Neural cell (in vitro differentiated cells): ENCODE measurements around the gene PTEN. TPM values are rescaled to one million over a fixed set of nuclear protein-coding genes. Genes with fewer than 3 reads are reported as not detected.

Experiments used
- H2AFZ ChIP-seq: fragments of 200-600, 300-800 bp; sonication (generic), shearing (Covaris generic); 2 replicates; pipeline ENCODE4 v1.6.0; 2014; ENCODE audit warnings: low read depth, mild to moderate bottlenecking, antibody characterized with exemption, low read length, moderate library complexity
- H3F3A ChIP-seq: fragments of 200-600 bp; shearing (Covaris generic); 2 replicates; pipeline ENCODE4 v1.6.1; 2016; ENCODE audit warnings: mild to moderate bottlenecking, moderate library complexity, mixed read lengths, antibody characterized with exemption, low read length; ENCODE audit not compliant: insufficient read depth, poor library complexity, severe bottlenecking
- H3K27ac ChIP-seq: fragments of 200-600, 300-800 bp; sonication (generic), shearing (Covaris generic); 2 replicates; pipeline ENCODE4 v1.5.1; 2014; ENCODE audit warnings: mild to moderate bottlenecking, low read length, moderate library complexity
- H3K27me3 ChIP-seq: fragments of 300-800, 200-600 bp; sonication (generic), shearing (Covaris generic); 2 replicates; pipeline ENCODE4 v1.6.0; 2014; ENCODE audit warnings: mild to moderate bottlenecking, low read depth, low read length, moderate library complexity; ENCODE audit not compliant: insufficient read depth
- H3K36me3 ChIP-seq: fragments of 300-800, 200-600 bp; sonication (generic), shearing (Covaris generic); 2 replicates; pipeline ENCODE4 v1.5.1; 2014; ENCODE audit warnings: mild to moderate bottlenecking, antibody characterized with exemption, low read length, moderate library complexity; ENCODE audit not compliant: insufficient read depth
- H3K4me2 ChIP-seq: fragments of 300-800, 200-600 bp; sonication (generic), shearing (Covaris generic); 2 replicates; pipeline ENCODE4 v1.6.0; 2014; ENCODE audit warnings: mild to moderate bottlenecking, low read length
- H3K4me3 ChIP-seq: fragments of 300-800, 200-600 bp; sonication (generic), shearing (Covaris generic); 2 replicates; pipeline ENCODE4 v1.5.1; 2014; ENCODE audit warnings: mild to moderate bottlenecking, low read length, moderate library complexity
- H3K79me2 ChIP-seq: fragments of 200-600 bp; shearing (Covaris generic); replicated peaks from 2 replicates; pipeline ENCODE4 v1.6.0; 2014; ENCODE audit warnings: mild to moderate bottlenecking, low read length, moderate library complexity; ENCODE audit not compliant: insufficient read depth
- H3K9ac ChIP-seq: fragments of 300-800, 200-600 bp; sonication (generic), shearing (Covaris generic); 2 replicates; pipeline ENCODE4 v1.6.1; 2016; ENCODE audit warnings: mild to moderate bottlenecking, low read length, mixed read lengths
- H3K9me2 ChIP-seq: fragments of 200-600 bp; shearing (Covaris generic); 2 replicates; pipeline ENCODE4 v1.6.1; 2016; ENCODE audit warnings: mild to moderate bottlenecking, low read length, mixed read lengths; ENCODE audit not compliant: insufficient read depth
- H3K9me3 ChIP-seq: fragments of 200-600, 300-800 bp; sonication (generic), shearing (Covaris generic); 2 replicates; pipeline ENCODE4 v1.6.1; 2016; ENCODE audit warnings: mild to moderate bottlenecking, mixed run types, low read length, moderate library complexity, mixed read lengths
- H4K20me1 ChIP-seq: fragments of 200-600 bp; shearing (Covaris generic); 2 replicates; pipeline ENCODE4 v1.6.1; 2016; ENCODE audit warnings: mild to moderate bottlenecking, mixed run types; ENCODE audit not compliant: insufficient read depth
- EP300 ChIP-seq: fragments of 450-650 bp; conservative IDR thresholded peaks from 2 replicates; pipeline ENCODE4 v1.6.1; 2014; ENCODE audit warnings: antibody characterized with exemption, mild to moderate bottlenecking, moderate library complexity; ENCODE audit not compliant: poor library complexity, severe bottlenecking
- EZH2 ChIP-seq: fragments of 200-600, 300-800 bp; shearing (Covaris generic), sonication (generic); IDR thresholded peaks from 2 replicates; pipeline ENCODE4 v1.6.1; 2014; ENCODE audit warnings: antibody characterized with exemption, low read length, borderline replicate concordance, mild to moderate bottlenecking; ENCODE audit not compliant: insufficient read depth, poor library complexity, severe bottlenecking
- MXI1 ChIP-seq: fragments of 450-650 bp; conservative IDR thresholded peaks from 2 replicates; pipeline ENCODE4 v1.6.1; 2014; ENCODE audit warnings: antibody characterized with exemption, mild to moderate bottlenecking; ENCODE audit not compliant: poor library complexity, severe bottlenecking
- POLR2AphosphoS5 ChIP-seq: IDR thresholded peaks from 2 replicates; pipeline ENCODE4 v1.6.1; 2012
- RAD21 ChIP-seq: fragments of 450-650 bp; conservative IDR thresholded peaks from 2 replicates; pipeline ENCODE4 v1.6.1; 2014; ENCODE audit warnings: antibody characterized with exemption, mild to moderate bottlenecking, moderate library complexity
- SMC3 ChIP-seq: fragments of 450-650 bp; conservative IDR thresholded peaks from 2 replicates; pipeline ENCODE4 v1.6.1; 2014; ENCODE audit warnings: antibody characterized with exemption, mild to moderate bottlenecking, moderate library complexity; ENCODE audit not compliant: poor library complexity
- TAF1 ChIP-seq: IDR thresholded peaks from 2 replicates; pipeline ENCODE4 v1.6.1; 2012; ENCODE audit warnings: low read depth
- polyA plus RNA-seq: library from polyadenylated mRNA; depleted of rRNA; stranded (reverse); fragments of >200 nt; gene quantifications from 2 replicates; pipeline ENCODE4 v1.2.3, GENCODE V29; 2014
- TF ChIP-seq, protein P1 (sequence below): IDR thresholded peaks from 2 replicates; pipeline ENCODE4 v1.6.1; 2012; ENCODE audit warnings: borderline replicate concordance
- TF ChIP-seq, protein P2 (sequence below): fragments of 450-650 bp; IDR thresholded peaks from 2 replicates; pipeline ENCODE4 v1.5.1; 2014; ENCODE audit warnings: antibody characterized with exemption, mild to moderate bottlenecking, moderate library complexity; ENCODE audit not compliant: poor library complexity, severe bottlenecking

PTEN gene
- polyA plus RNA-seq, 1 donor from 2014 or later = 47.3 TPM

DNA sequence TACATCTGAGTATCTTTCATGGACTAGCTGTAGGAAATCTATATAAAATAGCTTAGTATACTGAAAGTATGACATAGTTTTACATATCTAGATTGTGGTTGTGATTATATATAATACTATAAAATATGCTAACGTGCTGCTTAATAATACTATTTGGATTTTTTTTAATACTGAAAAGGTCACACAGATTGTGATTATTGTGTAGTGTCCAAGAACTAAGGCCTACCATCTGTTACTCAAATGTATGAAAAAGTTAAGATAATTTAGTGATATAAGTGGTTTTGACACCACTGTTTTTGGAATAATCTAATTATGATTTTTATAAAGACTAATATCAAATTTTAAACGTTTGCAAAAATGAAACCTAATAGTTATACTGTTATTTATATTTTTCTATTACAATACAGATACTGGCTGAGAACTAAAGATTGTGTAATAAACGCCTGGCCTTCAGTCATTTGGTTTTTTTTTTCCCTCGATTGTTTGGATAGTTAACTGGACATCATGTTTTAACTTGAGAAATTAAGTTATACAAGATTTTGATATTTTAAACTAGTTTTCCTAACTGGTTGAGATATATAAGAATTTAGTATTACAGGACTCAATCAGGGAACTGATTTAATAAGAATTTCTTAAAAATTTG, 12.6 kb downstream of the PTEN start:
- Histone ChIP-seq H3K79me2 (peaks cover 65% of the 10 kb centered on the region), H3K27ac (no peak overlapping the region)

DNA sequence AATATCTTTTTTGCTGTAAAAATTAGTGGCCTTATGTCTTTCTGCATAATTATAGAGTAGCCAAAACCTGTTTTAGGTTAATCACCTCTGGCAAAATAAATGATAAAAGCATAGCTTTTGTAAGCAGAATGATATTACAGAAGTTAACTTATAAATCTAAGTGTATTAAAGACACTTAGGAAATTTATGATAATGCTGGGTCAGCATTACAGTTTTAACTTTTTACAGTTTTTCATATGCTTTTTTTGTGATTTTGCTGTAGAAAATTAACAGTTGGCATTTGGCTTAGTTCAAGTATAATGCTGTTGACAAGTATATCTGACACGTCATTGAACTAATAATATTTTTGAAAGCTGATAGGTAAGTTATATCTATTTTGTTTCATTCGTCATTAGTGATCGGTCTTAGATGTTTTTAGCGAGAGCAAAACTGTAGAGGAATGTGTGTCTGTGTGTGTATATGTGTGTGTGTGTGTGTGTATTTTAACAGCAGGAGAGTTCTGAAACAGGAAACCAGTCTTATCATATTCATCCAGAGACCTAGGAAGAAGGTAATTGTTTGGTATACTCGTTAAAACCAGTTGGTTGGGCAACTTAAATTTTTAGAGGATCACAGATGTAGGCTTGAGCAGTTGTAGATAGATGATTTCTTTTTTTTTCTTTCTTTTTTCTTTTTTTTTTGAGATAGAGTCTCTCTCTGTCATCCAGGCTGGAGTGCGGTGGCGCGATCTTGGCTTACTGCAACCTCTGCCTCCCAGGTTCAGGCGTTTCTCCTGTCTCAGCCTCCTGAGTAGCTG, 15.4 kb downstream of the PTEN start:
- H3K27ac ChIP-seq = no peak overlapping the region
- no peaks in the 10 kb centered on the region for H4K20me1 ChIP-seq
- TF ChIP-seq, protein P1, sequence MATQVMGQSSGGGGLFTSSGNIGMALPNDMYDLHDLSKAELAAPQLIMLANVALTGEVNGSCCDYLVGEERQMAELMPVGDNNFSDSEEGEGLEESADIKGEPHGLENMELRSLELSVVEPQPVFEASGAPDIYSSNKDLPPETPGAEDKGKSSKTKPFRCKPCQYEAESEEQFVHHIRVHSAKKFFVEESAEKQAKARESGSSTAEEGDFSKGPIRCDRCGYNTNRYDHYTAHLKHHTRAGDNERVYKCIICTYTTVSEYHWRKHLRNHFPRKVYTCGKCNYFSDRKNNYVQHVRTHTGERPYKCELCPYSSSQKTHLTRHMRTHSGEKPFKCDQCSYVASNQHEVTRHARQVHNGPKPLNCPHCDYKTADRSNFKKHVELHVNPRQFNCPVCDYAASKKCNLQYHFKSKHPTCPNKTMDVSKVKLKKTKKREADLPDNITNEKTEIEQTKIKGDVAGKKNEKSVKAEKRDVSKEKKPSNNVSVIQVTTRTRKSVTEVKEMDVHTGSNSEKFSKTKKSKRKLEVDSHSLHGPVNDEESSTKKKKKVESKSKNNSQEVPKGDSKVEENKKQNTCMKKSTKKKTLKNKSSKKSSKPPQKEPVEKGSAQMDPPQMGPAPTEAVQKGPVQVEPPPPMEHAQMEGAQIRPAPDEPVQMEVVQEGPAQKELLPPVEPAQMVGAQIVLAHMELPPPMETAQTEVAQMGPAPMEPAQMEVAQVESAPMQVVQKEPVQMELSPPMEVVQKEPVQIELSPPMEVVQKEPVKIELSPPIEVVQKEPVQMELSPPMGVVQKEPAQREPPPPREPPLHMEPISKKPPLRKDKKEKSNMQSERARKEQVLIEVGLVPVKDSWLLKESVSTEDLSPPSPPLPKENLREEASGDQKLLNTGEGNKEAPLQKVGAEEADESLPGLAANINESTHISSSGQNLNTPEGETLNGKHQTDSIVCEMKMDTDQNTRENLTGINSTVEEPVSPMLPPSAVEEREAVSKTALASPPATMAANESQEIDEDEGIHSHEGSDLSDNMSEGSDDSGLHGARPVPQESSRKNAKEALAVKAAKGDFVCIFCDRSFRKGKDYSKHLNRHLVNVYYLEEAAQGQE = no peak
- TF ChIP-seq TAF1 (no peak), EP300 (no peak), POLR2AphosphoS5 (no peak), SMC3 (no peak), EZH2 (no peak), MXI1 (no peak), RAD21 (no peak)
- TF ChIP-seq, protein P2, sequence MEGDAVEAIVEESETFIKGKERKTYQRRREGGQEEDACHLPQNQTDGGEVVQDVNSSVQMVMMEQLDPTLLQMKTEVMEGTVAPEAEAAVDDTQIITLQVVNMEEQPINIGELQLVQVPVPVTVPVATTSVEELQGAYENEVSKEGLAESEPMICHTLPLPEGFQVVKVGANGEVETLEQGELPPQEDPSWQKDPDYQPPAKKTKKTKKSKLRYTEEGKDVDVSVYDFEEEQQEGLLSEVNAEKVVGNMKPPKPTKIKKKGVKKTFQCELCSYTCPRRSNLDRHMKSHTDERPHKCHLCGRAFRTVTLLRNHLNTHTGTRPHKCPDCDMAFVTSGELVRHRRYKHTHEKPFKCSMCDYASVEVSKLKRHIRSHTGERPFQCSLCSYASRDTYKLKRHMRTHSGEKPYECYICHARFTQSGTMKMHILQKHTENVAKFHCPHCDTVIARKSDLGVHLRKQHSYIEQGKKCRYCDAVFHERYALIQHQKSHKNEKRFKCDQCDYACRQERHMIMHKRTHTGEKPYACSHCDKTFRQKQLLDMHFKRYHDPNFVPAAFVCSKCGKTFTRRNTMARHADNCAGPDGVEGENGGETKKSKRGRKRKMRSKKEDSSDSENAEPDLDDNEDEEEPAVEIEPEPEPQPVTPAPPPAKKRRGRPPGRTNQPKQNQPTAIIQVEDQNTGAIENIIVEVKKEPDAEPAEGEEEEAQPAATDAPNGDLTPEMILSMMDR = no peak

More for the DNA sequence above, 12.6 kb downstream of the PTEN start:
- H4K20me1 ChIP-seq = no peaks in the 10 kb centered on the region
- no peak overlapping the region for H3K4me3 ChIP-seq
- H3K27me3 ChIP-seq = no peaks in the 10 kb centered on the region
- no peak overlapping the region for H2AFZ ChIP-seq
- H3K36me3 ChIP-seq = peaks cover 3% of the 10 kb centered on the region
- no peak overlapping the region for H3K9ac ChIP-seq
- no peaks in the 10 kb centered on the region for H3K9me2 ChIP-seq
- H3K4me2 ChIP-seq = no peak overlapping the region
- H3F3A ChIP-seq = no peaks in the 10 kb centered on the region
- TF ChIP-seq MXI1 = no peak
- no peaks in the 10 kb centered on the region for H3K9me3 ChIP-seq

More for the DNA sequence above, 15.4 kb downstream of the PTEN start:
- no peak overlapping the region for H3K4me2 ChIP-seq
- H3K36me3 ChIP-seq = peaks cover 3% of the 10 kb centered on the region
- no peak overlapping the region for H3K4me3 ChIP-seq
- H3K27me3 ChIP-seq = no peaks in the 10 kb centered on the region
- no peaks in the 10 kb centered on the region for H3F3A ChIP-seq
- no peaks in the 10 kb centered on the region for H3K9me3 ChIP-seq
- no peak overlapping the region for H2AFZ ChIP-seq
- H3K9me2 ChIP-seq = no peaks in the 10 kb centered on the region
- peaks cover 45% of the 10 kb centered on the region for H3K79me2 ChIP-seq
- no peak overlapping the region for H3K9ac ChIP-seq
